ENCODE results near the gene EGLN3. TPM values are rescaled to one million over a fixed set of nuclear protein-coding genes. Genes with fewer than 3 reads are reported as not detected.
A peak's percentile ranks its signal among the peaks of the same experiment; 100 is the strongest.

EGLN3 gene
- total and polyA plus RNA-seq, 2 donors from 2014 or later, result 19.6 to 22.5 TPM

DNA sequence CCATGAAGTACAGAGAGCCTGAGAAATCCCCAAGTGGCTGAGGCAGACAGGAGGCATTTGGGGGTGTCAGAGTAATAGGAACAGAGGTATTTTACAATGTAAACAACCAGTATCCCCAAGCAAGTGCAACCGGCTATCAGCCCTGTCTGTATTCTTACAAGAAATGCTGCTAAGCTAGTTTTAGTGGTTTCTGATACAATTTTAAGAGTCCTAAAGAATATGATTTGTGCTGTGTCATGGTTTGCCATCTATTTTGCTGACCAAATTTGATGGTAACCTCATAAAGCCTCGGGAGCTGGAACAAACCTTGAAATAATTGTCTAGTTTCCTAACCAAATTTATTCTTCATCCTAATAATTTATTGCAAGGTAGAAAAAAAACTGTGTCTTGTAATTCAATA, 46.7 kb upstream of the EGLN3 start:
- FAIRE-seq, result no peak
- intact Hi-C loops (cut with DNase I), result no loop called here

DNA sequence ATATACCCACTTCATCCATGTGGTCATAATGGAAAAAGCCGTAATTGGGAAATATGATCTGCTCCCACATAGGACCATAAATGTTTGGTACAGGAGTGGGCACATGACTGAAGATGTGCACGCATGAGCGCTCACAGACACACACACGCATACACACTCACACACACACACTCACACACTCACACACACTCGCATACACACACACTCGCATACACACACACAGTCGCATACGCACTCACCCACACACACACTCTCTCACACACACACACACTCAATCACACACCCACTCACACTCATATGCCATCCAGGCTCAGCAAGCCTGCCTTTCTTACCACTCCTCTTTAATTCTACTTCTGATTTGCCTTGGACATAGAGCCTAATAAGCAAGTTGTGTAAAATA, 45.6 kb upstream of the EGLN3 start:
- intact Hi-C loops (cut with DNase I), result no loop called here
- FAIRE-seq (no peak), DNase-seq (peak in 3 of 5 donors; percentile 21 to 46 (median 26))
- Histone ChIP-seq H3K36me3 (ENCODE audit: control insufficient read depth in 2 of 3, insufficient read depth in 3 of 3, low read length in 3 of 3) (no peaks in the 10 kb centered on the region), H3K4me1 (ENCODE audit: control insufficient read depth in 2 of 3, insufficient read depth in 2 of 3, low read depth in 1 of 3, low read length in 3 of 3) (no peaks in the 10 kb centered on the region), H3K27ac (ENCODE audit: low read depth in 2 of 2, low read length in 2 of 2) (no peak overlapping the region), H3K4me3 (ENCODE audit: low read length in 3 of 3) (no peak overlapping the region), H3K9me3 (ENCODE audit: control insufficient read depth in 2 of 3, insufficient read depth in 1 of 3, low read length in 3 of 3) (no peaks in the 10 kb centered on the region), H3K27me3 (ENCODE audit: control insufficient read depth, insufficient read depth, low read length) (no peaks in the 10 kb centered on the region), H3K9ac (ENCODE audit: low read length in 3 of 3) (no peak overlapping the region)
- TF ChIP-seq, protein P1, sequence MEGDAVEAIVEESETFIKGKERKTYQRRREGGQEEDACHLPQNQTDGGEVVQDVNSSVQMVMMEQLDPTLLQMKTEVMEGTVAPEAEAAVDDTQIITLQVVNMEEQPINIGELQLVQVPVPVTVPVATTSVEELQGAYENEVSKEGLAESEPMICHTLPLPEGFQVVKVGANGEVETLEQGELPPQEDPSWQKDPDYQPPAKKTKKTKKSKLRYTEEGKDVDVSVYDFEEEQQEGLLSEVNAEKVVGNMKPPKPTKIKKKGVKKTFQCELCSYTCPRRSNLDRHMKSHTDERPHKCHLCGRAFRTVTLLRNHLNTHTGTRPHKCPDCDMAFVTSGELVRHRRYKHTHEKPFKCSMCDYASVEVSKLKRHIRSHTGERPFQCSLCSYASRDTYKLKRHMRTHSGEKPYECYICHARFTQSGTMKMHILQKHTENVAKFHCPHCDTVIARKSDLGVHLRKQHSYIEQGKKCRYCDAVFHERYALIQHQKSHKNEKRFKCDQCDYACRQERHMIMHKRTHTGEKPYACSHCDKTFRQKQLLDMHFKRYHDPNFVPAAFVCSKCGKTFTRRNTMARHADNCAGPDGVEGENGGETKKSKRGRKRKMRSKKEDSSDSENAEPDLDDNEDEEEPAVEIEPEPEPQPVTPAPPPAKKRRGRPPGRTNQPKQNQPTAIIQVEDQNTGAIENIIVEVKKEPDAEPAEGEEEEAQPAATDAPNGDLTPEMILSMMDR (IDR thresholded peaks at IDR 0.05; ENCODE audit: borderline replicate concordance, extremely low read depth, insufficient read depth), result no peak

More for the DNA sequence above, 46.7 kb upstream of the EGLN3 start:
- TF ChIP-seq, protein P1 (IDR thresholded peaks at IDR 0.05; ENCODE audit: borderline replicate concordance, extremely low read depth, insufficient read depth), result no peak
- Histone ChIP-seq H3K27ac (ENCODE audit: low read depth in 2 of 2, low read length in 2 of 2) (no peak overlapping the region), H3K36me3 (ENCODE audit: control insufficient read depth in 2 of 3, insufficient read depth in 3 of 3, low read length in 3 of 3) (no peaks in the 10 kb centered on the region), H3K4me3 (ENCODE audit: low read length in 3 of 3) (no peak overlapping the region), H3K9ac (ENCODE audit: low read length in 3 of 3) (no peak overlapping the region), H3K9me3 (ENCODE audit: control insufficient read depth in 2 of 3, insufficient read depth in 1 of 3, low read length in 3 of 3) (no peaks in the 10 kb centered on the region), H3K27me3 (ENCODE audit: control insufficient read depth, insufficient read depth, low read length) (no peaks in the 10 kb centered on the region), H3K4me1 (ENCODE audit: control insufficient read depth in 2 of 3, insufficient read depth in 2 of 3, low read depth in 1 of 3, low read length in 3 of 3) (no peaks in the 10 kb centered on the region)
- no peak for DNase-seq

DNA sequence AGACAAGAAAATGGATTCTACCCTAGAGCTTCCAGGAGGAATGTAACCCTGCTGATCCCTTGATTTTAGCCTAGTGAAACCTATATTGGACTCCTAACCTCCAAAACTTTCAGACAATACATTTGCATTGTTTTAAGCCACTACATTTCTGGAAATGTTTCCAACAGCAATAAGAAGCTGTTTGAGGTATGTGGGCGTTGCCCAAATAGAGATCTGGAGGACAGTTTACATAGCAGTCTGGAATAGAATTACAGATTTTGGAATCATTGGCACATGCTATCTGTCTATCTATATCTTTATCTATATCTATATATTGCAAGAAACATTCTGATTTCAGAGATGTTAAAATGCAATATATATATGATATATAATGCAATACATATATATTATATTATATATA, 42.4 kb upstream of the EGLN3 start:
- no peaks in the 10 kb centered on the region for H3K9me3 ChIP-seq (ENCODE audit: control insufficient read depth in 2 of 3, insufficient read depth in 1 of 3, low read length in 3 of 3)

More for the DNA sequence above, 42.4 kb upstream of the EGLN3 start:
- H3K27ac ChIP-seq (ENCODE audit: low read depth in 2 of 2, low read length in 2 of 2), result no peak overlapping the region
- no peak overlapping the region for H3K9ac ChIP-seq (ENCODE audit: low read length in 3 of 3)
- no peaks in the 10 kb centered on the region for H3K36me3 ChIP-seq (ENCODE audit: control insufficient read depth in 2 of 3, insufficient read depth in 3 of 3, low read length in 3 of 3)
- TF ChIP-seq, protein P1 (IDR thresholded peaks at IDR 0.05; ENCODE audit: borderline replicate concordance, extremely low read depth, insufficient read depth), result no peak
- no peak overlapping the region for H3K4me3 ChIP-seq (ENCODE audit: low read length in 3 of 3)
- FAIRE-seq, result no peak
- intact Hi-C loops (cut with DNase I), result no loop called here
- no peaks in the 10 kb centered on the region for H3K4me1 ChIP-seq (ENCODE audit: control insufficient read depth in 2 of 3, insufficient read depth in 2 of 3, low read depth in 1 of 3, low read length in 3 of 3)
- H3K27me3 ChIP-seq (ENCODE audit: control insufficient read depth, insufficient read depth, low read length), result no peaks in the 10 kb centered on the region
- DNase-seq, result no peak
